SK-N-DZ (cell line): Measurements from ENCODE around the gene DAGLA. TPM values are rescaled to one million over a fixed set of nuclear protein-coding genes. Genes with fewer than 3 reads are reported as not detected.
"Not testable (repeated sequence)": the region's sequence is repeated elsewhere in the genome, so short reads cannot be mapped to it uniquely, and the experiment has no call there.

Experiments used
- DNase-seq: peaks from one replicate; pipeline ENCODE4 v3.0.0-alpha.2; 2015; ENCODE audit warnings: low spot score
- polyA plus RNA-seq, 2 experiments: library from polyadenylated mRNA; depleted of rRNA; stranded (reverse); fragments of >200 nt; gene quantifications; 2 replicates each; pipeline ENCODE4 v1.2.3, GENCODE V29; 2014

Gene DAGLA
- 4.0 and 4.3 TPM in 2 replicates for polyA plus RNA-seq (2014; cell fraction: cytosol; rRNA removed)
- 4.3 and 6.7 TPM in 2 replicates for polyA plus RNA-seq (2014; cell fraction: nucleus; rRNA removed)

GRCh38 chr11:61679893-61680621, at the start of gene DAGLA:
TSS of gene DAGLA (plus strand) at chr11:61680391. CDS start at chr11:61720156, 39,765 bp downstream.
- DNase-seq = peak; percentile 68

- no peak for DNase-seq
These were observed 48.1 kb upstream of the DAGLA start for GRCh38 chr11:61632096-61632495.

GRCh38 chr11:61635304-61635703, 44.9 kb upstream of the DAGLA start:
- DNase-seq = no peak

- DNase-seq = no peak
These were observed 44.4 kb upstream of the DAGLA start for GRCh38 chr11:61635787-61636186.

- no peak for DNase-seq
These were observed 43.5 kb upstream of the DAGLA start for GRCh38 chr11:61636676-61637075.

GRCh38 chr11:61637277-61637676, 42.9 kb upstream of the DAGLA start:
- no peak for DNase-seq

GRCh38 chr11:61639816-61640443, 40.3 kb upstream of the DAGLA start:
- DNase-seq = no peak

GRCh38 chr11:61642162-61642561, 38.0 kb upstream of the DAGLA start:
- DNase-seq = no peak

- DNase-seq = no peak
These were observed 34.9 kb upstream of the DAGLA start for GRCh38 chr11:61645179-61645868.

GRCh38 chr11:61647529-61647928, 32.7 kb upstream of the DAGLA start:
- DNase-seq = no peak

- DNase-seq = peak; percentile 45
These were observed 29.2 kb upstream of the DAGLA start for GRCh38 chr11:61650781-61651571.

GRCh38 chr11:61652135-61652534, 28.1 kb upstream of the DAGLA start:
- DNase-seq = no peak

- DNase-seq = no peak
These were observed 25.8 kb upstream of the DAGLA start for GRCh38 chr11:61654397-61654829.

GRCh38 chr11:61655266-61656159, 24.7 kb upstream of the DAGLA start:
- not testable (repeated sequence) for DNase-seq

GRCh38 chr11:61656347-61657077, 23.7 kb upstream of the DAGLA start:
- DNase-seq = no peak

GRCh38 chr11:61657566-61658290, 22.5 kb upstream of the DAGLA start:
- no peak for DNase-seq

GRCh38 chr11:61659413-61660196, 20.6 kb upstream of the DAGLA start:
- DNase-seq = no peak

GRCh38 chr11:61660997-61661396, 19.2 kb upstream of the DAGLA start:
- not testable (repeated sequence) for DNase-seq
